Measurements from ENCODE around the gene NCOA3. TPM values are rescaled to one million over a fixed set of nuclear protein-coding genes. Genes with fewer than 3 reads are reported as not detected.

The NCOA3 gene
- total and polyA plus RNA-seq, 12 donors: 2.6 to 35.6 (median 22.2) TPM

DNA sequence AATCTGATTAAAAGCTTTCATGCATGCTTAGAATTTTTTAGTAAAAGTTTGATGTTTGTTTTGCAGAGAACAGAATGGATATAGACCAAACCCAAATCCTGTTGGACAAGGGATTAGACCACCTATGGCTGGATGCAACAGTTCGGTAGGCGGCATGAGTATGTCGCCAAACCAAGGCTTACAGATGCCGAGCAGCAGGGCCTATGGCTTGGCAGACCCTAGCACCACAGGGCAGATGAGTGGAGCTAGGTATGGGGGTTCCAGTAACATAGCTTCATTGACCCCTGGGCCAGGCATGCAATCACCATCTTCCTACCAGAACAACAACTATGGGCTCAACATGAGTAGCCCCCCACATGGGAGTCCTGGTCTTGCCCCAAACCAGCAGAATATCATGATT, 133.6 kb downstream of the NCOA3 start:
- Histone ChIP-seq H3K9me3 (replicated peaks in 1 of 3) (no peaks in the 10 kb centered on the region), H3K36me3 (replicated peaks in 1 of 2) (peaks cover 0 to 41% of the 10 kb centered on the region in 2 donors), H3K27ac (no peak overlapping the region), H3K4me1 (replicated peaks in 1 of 2) (no peaks in the 10 kb centered on the region), H3K4me3 (no peak overlapping the region), H3K27me3 (no peaks in the 10 kb centered on the region)
- intact Hi-C loops (cut with DNase I): no loop called here
- 91 to 98% (median 97%) methylated on average over 4 of the region's 4 CpGs for WGBS, 4 donors
- TF ChIP-seq POLR2A (IDR thresholded peaks at IDR 0.05): no peak
- TF ChIP-seq, protein P1, sequence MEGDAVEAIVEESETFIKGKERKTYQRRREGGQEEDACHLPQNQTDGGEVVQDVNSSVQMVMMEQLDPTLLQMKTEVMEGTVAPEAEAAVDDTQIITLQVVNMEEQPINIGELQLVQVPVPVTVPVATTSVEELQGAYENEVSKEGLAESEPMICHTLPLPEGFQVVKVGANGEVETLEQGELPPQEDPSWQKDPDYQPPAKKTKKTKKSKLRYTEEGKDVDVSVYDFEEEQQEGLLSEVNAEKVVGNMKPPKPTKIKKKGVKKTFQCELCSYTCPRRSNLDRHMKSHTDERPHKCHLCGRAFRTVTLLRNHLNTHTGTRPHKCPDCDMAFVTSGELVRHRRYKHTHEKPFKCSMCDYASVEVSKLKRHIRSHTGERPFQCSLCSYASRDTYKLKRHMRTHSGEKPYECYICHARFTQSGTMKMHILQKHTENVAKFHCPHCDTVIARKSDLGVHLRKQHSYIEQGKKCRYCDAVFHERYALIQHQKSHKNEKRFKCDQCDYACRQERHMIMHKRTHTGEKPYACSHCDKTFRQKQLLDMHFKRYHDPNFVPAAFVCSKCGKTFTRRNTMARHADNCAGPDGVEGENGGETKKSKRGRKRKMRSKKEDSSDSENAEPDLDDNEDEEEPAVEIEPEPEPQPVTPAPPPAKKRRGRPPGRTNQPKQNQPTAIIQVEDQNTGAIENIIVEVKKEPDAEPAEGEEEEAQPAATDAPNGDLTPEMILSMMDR (IDR thresholded peaks at IDR 0.05): no peak
- no peak for DNase-seq

DNA sequence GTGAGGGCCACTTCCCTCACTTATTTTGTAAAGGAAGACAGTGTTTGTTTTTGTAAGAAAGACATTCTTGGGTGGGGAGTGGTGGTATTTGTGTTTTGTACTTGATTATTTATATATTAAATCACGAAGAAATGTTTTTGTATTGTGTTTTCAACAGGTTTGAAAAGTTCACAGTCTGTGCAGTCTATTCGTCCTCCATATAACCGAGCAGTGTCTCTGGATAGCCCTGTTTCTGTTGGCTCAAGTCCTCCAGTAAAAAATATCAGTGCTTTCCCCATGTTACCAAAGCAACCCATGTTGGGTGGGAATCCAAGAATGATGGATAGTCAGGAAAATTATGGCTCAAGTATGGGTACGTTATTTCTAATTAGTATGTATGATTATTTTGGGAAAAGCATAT, 137.2 kb downstream of the NCOA3 start:
- peaks cover 0 to 63% of the 10 kb centered on the region in 2 donors for H3K36me3 ChIP-seq (replicated peaks in 1 of 2)

DNA sequence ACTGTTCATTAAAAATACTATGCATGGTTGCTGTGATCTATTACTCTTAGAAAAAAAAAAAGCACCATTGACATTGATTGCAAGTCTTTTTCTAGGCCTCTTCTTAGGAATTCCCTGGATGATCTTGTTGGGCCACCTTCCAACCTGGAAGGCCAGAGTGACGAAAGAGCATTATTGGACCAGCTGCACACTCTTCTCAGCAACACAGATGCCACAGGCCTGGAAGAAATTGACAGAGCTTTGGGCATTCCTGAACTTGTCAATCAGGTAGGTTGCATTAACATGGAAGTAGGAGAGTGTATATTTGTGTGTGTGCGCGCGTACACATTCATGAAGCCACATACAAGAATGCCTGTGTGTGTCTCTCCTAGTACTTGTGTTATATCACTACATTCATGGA, 140.4 kb downstream of the NCOA3 start:
- no peaks in the 10 kb centered on the region for H3K4me1 ChIP-seq (replicated peaks in 1 of 2)
- H3K27ac ChIP-seq: no peak overlapping the region
- H3K4me3 ChIP-seq: no peak overlapping the region
- H3K36me3 ChIP-seq (replicated peaks in 1 of 2): peaks cover 0 to 67% of the 10 kb centered on the region in 2 donors
- H3K9me3 ChIP-seq (replicated peaks in 1 of 3): no peaks in the 10 kb centered on the region
- no peak for TF ChIP-seq POLR2A (IDR thresholded peaks at IDR 0.05)
- TF ChIP-seq, protein P1 (IDR thresholded peaks at IDR 0.05): no peak
- H3K27me3 ChIP-seq: no peaks in the 10 kb centered on the region
- intact Hi-C loops (cut with DNase I): no loop called here
- 92 to 96% (median 95%) methylated on average over 4 of the region's 4 CpGs for WGBS, 4 donors
- no peak for DNase-seq

More for the DNA sequence above, 137.2 kb downstream of the NCOA3 start:
- DNase-seq: no peak
- no peak for TF ChIP-seq POLR2A (IDR thresholded peaks at IDR 0.05)
- TF ChIP-seq, protein P1 (IDR thresholded peaks at IDR 0.05): no peak
- H3K27ac ChIP-seq: no peak overlapping the region
- intact Hi-C loops (cut with DNase I): no loop called here
- no peaks in the 10 kb centered on the region for H3K27me3 ChIP-seq
- H3K4me3 ChIP-seq: no peak overlapping the region
- no peaks in the 10 kb centered on the region for H3K4me1 ChIP-seq (replicated peaks in 1 of 2)
- 50 to 65% (median 55%) methylated on average over 4 of the region's 4 CpGs for WGBS, 4 donors
- H3K9me3 ChIP-seq (replicated peaks in 1 of 3): no peaks in the 10 kb centered on the region

DNA sequence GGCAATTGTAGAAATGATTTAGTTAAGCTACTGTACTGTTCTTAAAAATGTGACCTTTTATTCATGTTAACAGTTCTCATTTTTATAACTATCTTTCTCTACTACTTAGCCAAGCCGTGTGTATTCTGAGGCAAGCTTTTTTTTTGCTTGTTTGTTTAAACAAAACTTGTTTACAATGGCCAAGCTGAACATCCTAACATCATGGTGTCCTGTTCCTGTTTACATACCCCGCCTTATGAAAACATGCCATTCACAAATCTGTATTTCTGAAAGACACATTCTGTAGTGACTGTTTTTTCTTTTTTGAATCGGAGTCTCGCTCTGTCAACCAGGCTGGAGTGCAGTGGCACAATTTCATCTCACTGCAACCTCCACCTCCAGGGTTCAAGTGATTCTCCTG, 140.9 kb downstream of the NCOA3 start:
- Histone ChIP-seq H3K4me3 (no peak overlapping the region), H3K27me3 (no peaks in the 10 kb centered on the region), H3K9me3 (replicated peaks in 1 of 3) (no peaks in the 10 kb centered on the region), H3K36me3 (replicated peaks in 1 of 2) (peaks cover 0 to 71% of the 10 kb centered on the region in 2 donors), H3K4me1 (replicated peaks in 1 of 2) (no peaks in the 10 kb centered on the region), H3K27ac (no peak overlapping the region)
- 84 to 93% (median 90%) methylated on average over 4 of the region's 4 CpGs for WGBS, 4 donors
- no peak for TF ChIP-seq POLR2A (IDR thresholded peaks at IDR 0.05)
- DNase-seq: no peak
- intact Hi-C loops (cut with DNase I): no loop called here

DNA sequence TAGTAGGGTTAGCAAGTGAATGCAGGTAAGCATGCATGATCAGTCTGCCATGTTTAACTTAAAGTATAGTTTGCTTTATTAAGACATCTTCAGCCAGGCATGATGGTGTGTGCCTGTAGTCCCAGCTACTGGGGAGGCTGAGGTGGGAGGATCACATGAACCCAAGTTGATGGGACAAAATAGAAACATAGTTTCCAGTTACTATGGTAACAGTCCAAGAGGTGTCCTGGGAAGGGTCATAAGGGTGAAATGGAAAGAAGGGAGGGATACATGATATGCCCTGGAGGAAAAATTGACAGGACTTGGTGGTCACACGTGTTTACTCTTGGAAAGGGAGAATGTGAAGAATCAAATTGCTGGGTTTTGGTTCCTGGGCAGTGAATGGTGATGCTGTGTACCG, 143.9 kb downstream of the NCOA3 start:
- intact Hi-C loops (cut with DNase I): no loop called here
- Histone ChIP-seq H3K36me3 (replicated peaks in 1 of 2) (peaks cover 0 to 57% of the 10 kb centered on the region in 2 donors), H3K27me3 (no peaks in the 10 kb centered on the region), H3K4me1 (replicated peaks in 1 of 2) (no peaks in the 10 kb centered on the region), H3K27ac (no peak overlapping the region), H3K9me3 (replicated peaks in 1 of 3) (no peaks in the 10 kb centered on the region), H3K4me3 (no peak overlapping the region)
- no peak for TF ChIP-seq POLR2A (IDR thresholded peaks at IDR 0.05)
- TF ChIP-seq, protein P1 (IDR thresholded peaks at IDR 0.05): no peak
- WGBS, 4 donors: 82 to 96% (median 91%) methylated on average over 2 of the region's 2 CpGs
- no peak for DNase-seq

Data from adrenal gland (tissue), 12 donors.